ENCODE results near the gene CBL.

Gene CBL

DNA sequence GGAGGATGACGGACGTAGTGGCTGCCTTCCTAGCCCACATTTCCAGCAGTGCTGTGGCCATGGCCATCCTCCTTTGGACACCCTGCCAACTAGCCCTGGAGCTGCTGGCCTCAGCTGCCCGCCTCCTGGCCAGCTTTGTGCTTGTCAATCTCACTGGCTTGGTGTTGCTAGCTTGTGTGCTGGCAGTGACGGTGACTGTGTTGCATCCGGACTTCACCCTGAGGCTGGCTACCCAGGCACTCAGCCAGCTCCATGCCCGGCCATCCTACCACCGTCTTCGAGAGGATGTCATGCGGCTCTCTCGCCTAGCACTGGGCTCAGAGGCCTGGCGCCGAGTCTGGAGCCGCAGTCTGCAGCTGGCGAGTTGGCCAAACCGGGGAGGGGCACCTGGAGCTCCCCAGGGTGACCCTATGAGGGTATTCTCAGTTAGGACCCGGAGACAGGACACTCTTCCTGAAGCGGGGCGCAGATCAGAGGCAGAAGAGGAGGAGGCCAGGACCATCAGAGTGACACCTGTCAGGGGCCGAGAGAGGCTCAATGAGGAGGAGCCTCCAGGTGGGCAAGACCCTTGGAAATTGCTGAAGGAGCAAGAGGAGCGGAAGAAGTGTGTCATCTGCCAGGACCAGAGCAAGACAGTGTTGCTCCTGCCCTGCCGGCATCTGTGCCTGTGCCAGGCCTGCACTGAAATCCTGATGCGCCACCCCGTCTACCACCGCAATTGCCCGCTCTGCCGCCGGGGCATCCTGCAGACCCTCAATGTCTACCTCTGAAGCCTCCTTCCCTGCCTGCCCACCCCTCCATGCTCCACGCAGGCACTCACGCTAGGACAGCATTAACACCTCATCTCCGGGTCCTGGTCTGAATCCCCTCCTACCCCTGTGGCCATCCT lies 129.8 kb downstream of the CBL start:
- DNase-seq (ENCODE audit: low read depth): no peak
- H3K4me3 ChIP-seq (ENCODE audit: low read depth, low read length): peak overlapping the region; percentile 99; the same call in 1 of the 2 replicates
- TF ChIP-seq, protein P1, sequence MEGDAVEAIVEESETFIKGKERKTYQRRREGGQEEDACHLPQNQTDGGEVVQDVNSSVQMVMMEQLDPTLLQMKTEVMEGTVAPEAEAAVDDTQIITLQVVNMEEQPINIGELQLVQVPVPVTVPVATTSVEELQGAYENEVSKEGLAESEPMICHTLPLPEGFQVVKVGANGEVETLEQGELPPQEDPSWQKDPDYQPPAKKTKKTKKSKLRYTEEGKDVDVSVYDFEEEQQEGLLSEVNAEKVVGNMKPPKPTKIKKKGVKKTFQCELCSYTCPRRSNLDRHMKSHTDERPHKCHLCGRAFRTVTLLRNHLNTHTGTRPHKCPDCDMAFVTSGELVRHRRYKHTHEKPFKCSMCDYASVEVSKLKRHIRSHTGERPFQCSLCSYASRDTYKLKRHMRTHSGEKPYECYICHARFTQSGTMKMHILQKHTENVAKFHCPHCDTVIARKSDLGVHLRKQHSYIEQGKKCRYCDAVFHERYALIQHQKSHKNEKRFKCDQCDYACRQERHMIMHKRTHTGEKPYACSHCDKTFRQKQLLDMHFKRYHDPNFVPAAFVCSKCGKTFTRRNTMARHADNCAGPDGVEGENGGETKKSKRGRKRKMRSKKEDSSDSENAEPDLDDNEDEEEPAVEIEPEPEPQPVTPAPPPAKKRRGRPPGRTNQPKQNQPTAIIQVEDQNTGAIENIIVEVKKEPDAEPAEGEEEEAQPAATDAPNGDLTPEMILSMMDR (IDR thresholded peaks at IDR 0.05; ENCODE audit: low read depth, low read length, missing control alignments): no peak

DNA sequence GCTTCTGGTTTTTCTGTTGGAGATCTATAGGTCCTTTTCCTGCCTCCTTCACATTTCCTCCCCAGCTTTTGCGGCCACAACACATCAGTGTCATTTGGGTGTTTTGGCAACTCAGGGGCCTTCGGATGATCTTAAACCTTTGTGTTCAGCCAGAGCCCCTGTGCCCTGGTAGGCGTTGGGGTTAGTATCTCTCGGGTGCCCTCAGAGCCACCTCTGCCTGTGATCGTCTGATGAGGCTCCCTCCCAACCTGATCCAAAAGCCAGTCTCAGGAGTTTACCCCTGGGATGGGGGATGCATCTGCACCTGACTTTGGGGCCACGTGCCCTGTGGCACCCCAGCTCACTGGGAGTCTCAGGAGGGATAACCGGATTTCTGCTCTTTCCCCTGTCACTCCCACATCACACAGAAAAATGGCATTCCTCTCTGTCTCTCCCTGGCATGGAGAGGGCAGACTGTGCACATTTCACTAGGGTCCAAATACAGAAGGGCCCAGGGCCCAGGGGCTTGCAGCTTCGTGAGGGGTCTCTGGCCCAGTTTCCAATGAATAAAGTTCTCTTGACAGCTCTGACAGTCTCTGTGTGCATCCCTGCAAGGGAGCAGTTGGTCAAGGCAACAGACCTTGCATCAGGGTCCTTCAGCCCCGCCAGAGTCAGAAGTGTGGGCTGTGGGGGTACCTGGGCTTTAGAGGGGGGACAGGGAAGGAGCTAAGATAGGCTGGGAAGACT lies 130.8 kb downstream of the CBL start:
- DNase-seq (ENCODE audit: low read depth): no peak
- TF ChIP-seq, protein P1 (IDR thresholded peaks at IDR 0.05; ENCODE audit: low read depth, low read length, missing control alignments): no peak
- no peak overlapping the region for H3K4me3 ChIP-seq (ENCODE audit: low read depth, low read length)

DNA sequence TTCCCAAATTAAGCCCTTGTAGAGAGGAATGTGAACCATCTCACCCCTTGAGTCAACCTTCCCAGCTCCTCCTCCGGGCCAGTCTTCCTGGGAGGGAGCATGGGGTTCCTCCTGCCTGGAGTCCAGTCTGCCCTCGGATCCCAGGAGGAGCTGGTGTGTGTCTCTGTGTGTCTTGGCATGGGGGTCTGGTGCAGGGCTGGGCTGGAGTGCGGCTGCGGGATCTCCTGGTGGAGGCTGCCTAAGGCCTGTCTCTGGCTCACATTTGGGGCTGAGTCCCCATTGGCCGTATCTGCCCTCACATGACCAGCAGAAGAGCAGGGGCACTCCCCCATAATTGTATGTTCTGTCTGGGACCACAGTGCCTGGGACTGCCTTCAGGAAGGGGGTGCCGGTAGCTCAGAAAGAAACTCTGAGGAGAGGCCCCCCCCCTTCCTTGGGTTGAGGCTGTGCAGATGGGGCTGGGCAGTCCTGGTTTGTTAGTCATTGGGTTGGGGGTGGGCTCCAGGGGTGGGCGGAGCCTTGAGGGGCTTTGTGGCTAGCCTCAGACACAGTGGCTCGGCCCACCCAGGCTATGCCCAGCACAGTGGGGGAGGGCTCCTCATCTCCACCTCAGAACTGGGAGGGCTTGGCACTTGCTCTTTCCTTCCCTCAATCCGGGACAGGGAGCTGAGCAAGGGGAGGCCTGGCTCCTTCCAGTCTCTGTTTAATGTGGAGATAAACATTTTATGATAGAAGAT lies 131.6 kb downstream of the CBL start:
- TF ChIP-seq, protein P1 (IDR thresholded peaks at IDR 0.05; ENCODE audit: low read depth, low read length, missing control alignments): no peak
- no peak overlapping the region for H3K4me3 ChIP-seq (ENCODE audit: low read depth, low read length)
- no peak for DNase-seq (ENCODE audit: low read depth)

DNA sequence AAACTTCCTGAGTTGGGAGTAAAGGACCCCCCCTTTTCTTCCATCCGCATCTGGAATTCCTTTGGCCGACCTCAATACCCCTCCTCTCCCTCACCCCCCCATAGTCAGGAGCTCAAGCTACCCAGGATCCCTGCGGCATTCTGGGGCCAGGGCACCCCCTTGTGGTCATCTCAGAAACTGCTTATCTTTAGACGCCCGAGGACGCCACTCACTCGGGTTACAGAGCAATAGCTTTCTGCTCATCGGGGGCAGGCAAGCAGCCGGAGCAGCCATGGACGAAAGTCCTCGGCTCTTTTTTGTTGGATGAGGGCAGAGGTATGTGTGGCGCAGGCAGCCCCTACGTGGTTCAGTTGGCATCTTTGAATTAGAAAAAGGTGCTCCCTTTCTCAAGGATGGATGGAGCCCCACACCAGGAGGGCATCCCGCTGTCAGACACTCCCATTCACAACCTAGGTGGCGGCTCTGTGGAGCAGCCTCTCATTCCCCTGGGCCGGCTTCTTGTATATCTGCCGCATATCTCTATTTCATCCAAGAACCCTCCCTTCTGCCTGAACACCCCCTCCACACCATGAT lies 132.3 kb downstream of the CBL start:
- no peak for DNase-seq (ENCODE audit: low read depth)
- TF ChIP-seq, protein P1 (IDR thresholded peaks at IDR 0.05; ENCODE audit: low read depth, low read length, missing control alignments): peak; percentile 75
- H3K4me3 ChIP-seq (ENCODE audit: low read depth, low read length): no peak overlapping the region

DNA sequence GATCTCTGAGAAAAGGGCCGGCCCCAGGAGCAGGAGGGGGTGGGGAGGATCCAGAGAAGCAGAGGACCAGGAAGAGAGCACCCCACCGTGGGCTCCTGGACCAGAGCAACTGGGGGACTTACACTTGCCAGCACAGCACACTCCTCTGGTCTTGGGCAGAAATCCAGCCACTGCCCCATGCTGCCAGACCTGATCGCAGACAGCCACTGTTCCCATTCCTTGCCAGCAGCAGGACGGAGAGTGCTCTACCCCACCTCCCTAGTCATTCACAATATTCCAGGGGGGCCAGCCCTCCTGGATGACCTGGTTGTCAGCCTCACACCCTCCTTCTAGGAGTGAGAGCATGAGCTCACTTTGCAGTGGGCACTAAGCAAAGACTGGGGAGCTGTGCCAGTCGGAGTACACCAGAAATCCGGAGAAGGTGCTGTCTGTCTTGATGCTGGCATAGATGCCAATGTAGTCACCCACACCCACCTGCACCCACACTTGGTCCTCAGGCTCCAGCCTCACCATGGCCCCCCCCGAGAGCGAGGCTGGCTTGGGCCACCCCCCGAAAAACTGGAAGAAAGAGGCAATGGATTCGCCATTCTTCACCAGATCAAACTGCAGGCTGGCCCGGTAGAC lies 132.9 kb downstream of the CBL start:
- TF ChIP-seq, protein P1 (IDR thresholded peaks at IDR 0.05; ENCODE audit: low read depth, low read length, missing control alignments): no peak
- H3K4me3 ChIP-seq (ENCODE audit: low read depth, low read length): no peak overlapping the region
- no peak for DNase-seq (ENCODE audit: low read depth)
